ENCODE measurements around the gene AQP7.
"Not testable (repeated sequence)": the region's sequence is repeated elsewhere in the genome, so short reads cannot be mapped to it uniquely, and the experiment has no call there.

The AQP7 gene

GRCh38 chr9:33402371-33402770 lies at the start of gene AQP7:
AQP7 (minus strand) TSS chr9:33402568; CDS start chr9:33401262, 1,306 bp downstream.
- not testable (repeated sequence) for DNase-seq

GRCh38 chr9:33450621-33451146 lies 48.3 kb upstream of the AQP7 start:
- DNase-seq: no peak

GRCh38 chr9:33449715-33450114 lies 47.3 kb upstream of the AQP7 start:
- no peak for DNase-seq

- no peak for DNase-seq
Measured at GRCh38 chr9:33447799-33448553, 45.6 kb upstream of the AQP7 start.

- peak; percentile 65 for DNase-seq
Measured at GRCh38 chr9:33446946-33447798, 44.8 kb upstream of the AQP7 start, which contains the start of gene AQP3. AQP3 (minus strand) TSS chr9:33447593; CDS start chr9:33447530, 63 bp downstream.

- peak; percentile 56 for DNase-seq
Measured at GRCh38 chr9:33446240-33446945, 44.0 kb upstream of the AQP7 start.

- peak; percentile 3 for DNase-seq
Measured at GRCh38 chr9:33445389-33446239, 43.2 kb upstream of the AQP7 start.

GRCh38 chr9:33443464-33444154 lies 41.2 kb upstream of the AQP7 start:
- DNase-seq: no peak

- no peak for DNase-seq
Measured at GRCh38 chr9:33443047-33443446, 40.7 kb upstream of the AQP7 start.

GRCh38 chr9:33442125-33442524 lies 39.8 kb upstream of the AQP7 start:
- DNase-seq: no peak

GRCh38 chr9:33440609-33441008 lies 38.2 kb upstream of the AQP7 start:
- no peak for DNase-seq

GRCh38 chr9:33440204-33440603 lies 37.8 kb upstream of the AQP7 start:
- no peak for DNase-seq

- DNase-seq: no peak
Measured at GRCh38 chr9:33439731-33440130, 37.4 kb upstream of the AQP7 start.

- no peak for DNase-seq
Measured at GRCh38 chr9:33438926-33439680, 36.7 kb upstream of the AQP7 start.

- no peak for DNase-seq
Measured at GRCh38 chr9:33437898-33438297, 35.5 kb upstream of the AQP7 start.

GRCh38 chr9:33437205-33437604 lies 34.8 kb upstream of the AQP7 start:
- DNase-seq: no peak

GRCh38 chr9:33436445-33436844 lies 34.1 kb upstream of the AQP7 start:
- no peak for DNase-seq

GRCh38 chr9:33435821-33436277 lies 33.5 kb upstream of the AQP7 start:
- no peak for DNase-seq

- DNase-seq: no peak
Measured at GRCh38 chr9:33434317-33435105, 32.1 kb upstream of the AQP7 start.

- DNase-seq: no peak
Measured at GRCh38 chr9:33433871-33434270, 31.5 kb upstream of the AQP7 start.

Data from stimulated activated naive CD4-positive, alpha-beta T cell treated with Interleukin-2 at 50 U/mL for 16 hours (primary cell).